Measurements from ENCODE around the gene JAM3.

DNA sequence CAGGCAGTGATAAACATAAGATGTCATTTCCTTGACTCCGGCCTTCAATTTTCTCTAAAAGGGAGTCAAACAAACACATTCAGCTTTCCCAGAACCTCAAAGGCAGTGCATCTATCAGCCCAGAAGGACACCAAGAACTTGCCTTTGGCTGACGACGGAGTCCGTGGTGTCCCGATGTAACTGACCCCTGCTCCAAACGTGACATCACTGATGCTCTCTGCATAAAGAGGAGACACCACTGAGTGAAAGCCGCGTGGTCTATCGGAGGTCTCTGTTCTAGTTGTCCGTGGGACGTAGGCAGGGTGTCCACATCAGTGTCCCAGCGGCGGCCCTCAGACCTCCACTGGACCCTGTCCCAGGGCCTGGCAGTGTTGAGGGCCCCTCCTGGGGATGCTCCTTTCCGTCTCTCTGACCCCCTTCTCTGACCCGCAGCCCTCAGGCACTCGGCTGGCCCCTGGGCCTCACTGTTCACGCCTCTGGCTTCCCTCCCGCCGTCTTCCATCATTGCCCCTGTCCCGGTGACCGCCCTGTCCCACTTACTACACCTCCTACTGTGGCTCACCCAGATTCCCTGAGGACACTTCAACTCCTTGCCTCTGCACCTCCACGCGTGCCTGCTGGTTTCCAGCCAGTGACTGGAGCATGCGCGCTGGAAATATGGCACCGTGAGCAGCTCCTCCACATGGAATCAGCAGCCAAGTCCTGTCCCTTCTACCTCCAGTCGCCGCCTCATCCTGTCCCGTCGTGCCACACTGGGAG lies 84.5 kb downstream of the JAM3 start:
- TF ChIP-seq, protein P1, sequence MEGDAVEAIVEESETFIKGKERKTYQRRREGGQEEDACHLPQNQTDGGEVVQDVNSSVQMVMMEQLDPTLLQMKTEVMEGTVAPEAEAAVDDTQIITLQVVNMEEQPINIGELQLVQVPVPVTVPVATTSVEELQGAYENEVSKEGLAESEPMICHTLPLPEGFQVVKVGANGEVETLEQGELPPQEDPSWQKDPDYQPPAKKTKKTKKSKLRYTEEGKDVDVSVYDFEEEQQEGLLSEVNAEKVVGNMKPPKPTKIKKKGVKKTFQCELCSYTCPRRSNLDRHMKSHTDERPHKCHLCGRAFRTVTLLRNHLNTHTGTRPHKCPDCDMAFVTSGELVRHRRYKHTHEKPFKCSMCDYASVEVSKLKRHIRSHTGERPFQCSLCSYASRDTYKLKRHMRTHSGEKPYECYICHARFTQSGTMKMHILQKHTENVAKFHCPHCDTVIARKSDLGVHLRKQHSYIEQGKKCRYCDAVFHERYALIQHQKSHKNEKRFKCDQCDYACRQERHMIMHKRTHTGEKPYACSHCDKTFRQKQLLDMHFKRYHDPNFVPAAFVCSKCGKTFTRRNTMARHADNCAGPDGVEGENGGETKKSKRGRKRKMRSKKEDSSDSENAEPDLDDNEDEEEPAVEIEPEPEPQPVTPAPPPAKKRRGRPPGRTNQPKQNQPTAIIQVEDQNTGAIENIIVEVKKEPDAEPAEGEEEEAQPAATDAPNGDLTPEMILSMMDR (IDR thresholded peaks at IDR 0.05) = no peak
- TF ChIP-seq POLR2A (IDR thresholded peaks at IDR 0.05) = no peak
